Pulmonary artery endothelial cell (primary cell): ENCODE results near the gene TTC7B. TPM values are rescaled to one million over a fixed set of nuclear protein-coding genes. Genes with fewer than 3 reads are reported as not detected.
A peak's percentile ranks its signal among the peaks of the same experiment; 100 is the strongest.
"Not testable (repeated sequence)": the region's sequence is repeated elsewhere in the genome, so short reads cannot be mapped to it uniquely, and the experiment has no call there.

ENCODE experiments used
- DNase-seq: peaks from one replicate; pipeline ENCODE4 v3.0.0-alpha.2; 2011; ENCODE audit warnings: low read depth, low spot score
- total RNA-seq: library from RNA; depleted of rRNA; stranded (reverse); fragments of >200 nt; gene quantifications from 2 replicates; pipeline ENCODE4 v1.2.3, GENCODE V29; 2014

TTC7B gene
- total RNA-seq, 1 donor from 2014 or later = 36.9 TPM

DNA sequence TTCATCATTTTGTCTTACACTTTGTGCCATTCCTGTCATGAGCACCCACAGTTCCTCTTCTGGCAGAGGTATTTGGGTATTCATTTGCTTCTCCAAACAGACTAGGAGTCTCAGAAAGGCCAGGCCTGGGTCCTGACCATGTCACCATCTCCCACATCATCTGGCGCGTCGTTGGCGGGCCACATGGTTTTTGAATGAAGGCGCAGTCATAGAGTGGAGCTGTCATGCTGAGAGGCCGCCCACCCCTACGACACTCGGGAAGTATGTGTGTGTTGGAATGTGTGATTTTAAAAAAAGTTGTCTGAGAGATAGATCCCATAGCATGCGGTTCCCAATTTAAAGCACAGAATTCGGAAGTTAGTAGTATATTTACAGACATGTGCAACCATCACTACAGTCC lies 15.6 kb upstream of the TTC7B start:
- DNase-seq = no peak

DNA sequence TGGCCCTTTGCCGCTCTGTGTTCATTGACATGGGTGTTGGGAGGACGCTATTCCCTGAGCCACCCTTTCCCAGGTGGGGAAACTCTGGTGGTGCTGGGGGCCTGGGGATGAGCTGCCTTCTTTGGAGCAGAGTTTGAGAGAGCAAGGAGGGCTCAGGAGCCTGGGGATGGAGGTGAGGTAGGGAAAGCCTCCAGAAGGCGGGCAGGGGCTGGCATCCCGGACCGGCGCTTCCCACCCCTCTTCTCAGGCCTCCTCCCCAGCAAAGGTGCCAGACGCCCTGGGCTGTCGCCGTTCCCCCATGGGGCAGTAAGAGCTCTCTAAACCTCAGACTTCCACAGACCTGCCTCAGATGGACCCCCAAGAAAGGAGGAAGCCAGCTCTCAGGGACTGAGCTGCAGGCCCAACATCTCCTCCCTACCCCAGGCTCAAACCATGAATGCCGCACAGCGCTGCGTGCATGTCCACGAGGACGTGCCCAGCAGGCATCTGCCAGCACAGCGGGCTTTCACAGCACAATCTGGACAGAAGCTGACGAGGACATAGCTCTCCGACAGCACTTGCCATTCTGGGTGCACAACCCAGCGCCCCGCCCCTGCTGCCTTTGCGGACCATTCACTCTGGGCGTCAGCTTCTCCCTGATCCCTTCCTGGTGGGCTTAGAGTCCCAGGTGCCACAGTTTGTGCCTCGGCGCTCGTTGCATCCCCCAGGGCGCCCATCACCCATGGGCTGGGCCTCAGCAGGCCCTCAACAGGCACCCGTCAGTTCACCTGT lies 14.9 kb upstream of the TTC7B start:
- no peak for DNase-seq

DNA sequence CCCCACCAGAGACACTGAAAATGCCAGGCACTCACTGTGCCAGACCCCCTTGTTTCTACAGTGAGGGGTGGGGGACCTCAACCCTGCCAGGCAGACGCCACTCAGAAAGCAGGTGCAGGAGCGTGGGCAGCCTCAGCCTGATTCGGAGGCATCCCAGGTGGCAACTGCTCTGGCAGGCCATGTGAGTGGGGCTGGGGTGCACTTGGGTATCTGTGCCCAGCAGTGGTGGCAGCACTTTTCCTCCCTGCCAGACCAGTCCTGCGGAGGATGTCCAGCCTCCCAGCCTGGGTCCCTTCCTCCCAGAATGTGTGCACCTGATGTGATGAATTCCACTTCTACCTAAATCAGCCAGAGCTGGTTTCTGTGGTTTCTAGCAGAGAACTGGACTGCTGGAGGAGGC lies 13.4 kb upstream of the TTC7B start:
- no peak for DNase-seq

DNA sequence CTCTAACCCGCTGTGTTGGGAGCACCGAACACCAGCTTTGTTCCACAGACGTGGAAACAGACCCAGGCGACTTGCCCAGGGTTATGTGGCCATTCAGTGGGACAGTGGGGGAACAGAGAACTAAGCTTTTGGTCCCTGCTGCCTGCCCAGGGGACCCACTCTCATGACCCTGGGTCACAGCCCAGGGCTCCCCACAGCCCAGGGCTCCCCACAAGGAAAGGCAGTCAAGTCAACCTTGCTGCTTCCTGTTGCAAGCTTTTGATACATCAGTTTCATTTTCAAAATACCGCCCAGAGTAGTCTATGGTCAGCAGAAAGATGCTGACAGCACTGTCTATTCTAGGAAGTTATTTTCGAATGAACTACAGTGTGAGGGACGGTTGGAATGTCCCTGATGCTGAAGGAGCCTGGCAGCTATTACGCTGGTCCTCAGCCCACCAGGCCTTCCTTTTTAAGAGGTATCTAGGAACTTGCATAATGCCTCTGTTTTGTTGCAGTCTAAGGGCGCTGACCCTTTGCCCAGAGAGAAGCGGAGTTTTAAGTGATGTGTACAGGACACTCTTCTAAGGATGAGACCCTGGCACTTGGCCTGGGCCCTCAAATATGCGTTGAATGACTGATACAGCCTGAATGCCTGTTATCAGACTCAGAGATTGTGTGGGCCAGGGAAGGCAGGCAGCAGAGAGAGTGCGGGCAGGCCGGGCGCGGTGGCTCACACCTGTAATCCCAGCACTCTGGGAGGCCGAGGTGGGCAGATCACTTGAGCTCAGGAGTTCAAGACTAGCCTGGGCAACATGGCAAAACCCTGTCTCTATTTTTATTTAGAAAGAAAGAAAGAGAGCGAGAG lies 12.6 kb upstream of the TTC7B start:
- no peak for DNase-seq

DNA sequence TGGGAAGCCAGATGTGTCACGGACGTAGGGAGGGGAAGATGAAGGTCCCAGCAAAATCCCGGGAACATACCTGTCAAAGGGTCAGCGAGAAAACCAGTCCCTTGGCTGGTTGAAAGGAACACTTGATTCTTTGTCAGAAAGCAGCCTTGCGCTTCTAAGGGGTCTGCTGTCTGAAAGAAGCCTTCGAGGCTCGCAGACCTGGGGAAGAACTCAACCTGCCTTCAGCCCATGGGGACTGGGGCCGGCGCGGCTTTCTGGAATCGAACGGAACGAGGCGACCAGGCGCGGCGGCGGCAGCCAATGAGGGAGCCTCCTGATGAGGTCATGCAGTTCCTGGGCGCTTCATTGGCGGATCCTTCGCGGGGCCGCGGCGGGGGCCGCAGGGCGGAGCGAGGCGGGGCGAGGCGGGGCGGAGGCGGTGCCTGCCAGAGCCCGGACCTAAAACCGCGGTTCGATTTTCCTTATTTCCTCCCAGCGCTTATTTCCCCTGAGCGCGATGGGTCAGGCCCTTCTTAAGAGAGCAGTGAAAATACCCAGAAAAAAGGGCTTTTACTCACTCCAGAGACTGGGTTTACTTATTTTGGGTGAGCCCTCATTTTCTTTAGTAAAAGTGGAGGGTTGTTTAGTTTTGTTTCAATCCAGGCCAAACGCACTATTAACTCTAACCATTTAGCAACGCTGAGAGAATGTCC lies 11.8 kb upstream of the TTC7B start:
- peak; percentile 30 for DNase-seq

DNA sequence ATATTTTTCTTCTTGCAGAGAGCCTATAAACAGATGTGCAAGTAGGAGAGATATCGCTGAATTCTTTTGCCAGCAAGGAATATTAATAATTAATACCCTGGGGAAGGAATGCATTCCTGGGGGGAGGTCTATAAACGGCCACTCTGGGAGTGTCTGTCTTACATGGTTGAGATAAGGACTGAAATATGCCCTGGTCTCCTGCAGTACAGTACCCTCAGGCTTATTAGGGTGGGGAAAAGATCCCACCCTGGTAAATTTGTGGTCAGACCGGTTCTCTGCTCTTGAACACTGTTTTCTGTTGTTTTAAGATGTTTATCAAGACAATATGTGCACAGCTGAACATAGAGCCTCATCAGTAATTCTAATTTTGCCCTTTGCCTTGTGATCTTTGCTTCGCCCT lies 7.3 kb upstream of the TTC7B start:
- DNase-seq = not testable (repeated sequence)

DNA sequence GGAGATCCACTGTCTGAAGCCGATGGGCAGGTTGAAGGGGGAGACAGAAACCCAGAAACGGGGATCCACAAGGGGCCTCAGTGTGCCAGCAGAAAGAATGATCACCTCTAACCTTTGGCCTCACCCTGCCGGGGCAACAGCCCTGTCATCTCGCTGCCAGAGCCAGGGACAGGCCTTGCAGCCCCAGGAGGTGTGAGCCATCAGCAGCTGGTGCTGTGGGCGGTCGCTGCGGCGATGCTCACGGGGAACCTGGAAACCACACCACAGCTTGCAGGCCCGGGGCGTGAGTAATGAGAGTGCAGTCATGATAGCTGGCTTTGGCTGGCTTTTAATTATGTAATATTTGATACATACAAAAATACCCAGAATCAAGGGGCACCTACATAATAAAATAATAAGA lies 4.7 kb upstream of the TTC7B start:
- DNase-seq = no peak

DNA sequence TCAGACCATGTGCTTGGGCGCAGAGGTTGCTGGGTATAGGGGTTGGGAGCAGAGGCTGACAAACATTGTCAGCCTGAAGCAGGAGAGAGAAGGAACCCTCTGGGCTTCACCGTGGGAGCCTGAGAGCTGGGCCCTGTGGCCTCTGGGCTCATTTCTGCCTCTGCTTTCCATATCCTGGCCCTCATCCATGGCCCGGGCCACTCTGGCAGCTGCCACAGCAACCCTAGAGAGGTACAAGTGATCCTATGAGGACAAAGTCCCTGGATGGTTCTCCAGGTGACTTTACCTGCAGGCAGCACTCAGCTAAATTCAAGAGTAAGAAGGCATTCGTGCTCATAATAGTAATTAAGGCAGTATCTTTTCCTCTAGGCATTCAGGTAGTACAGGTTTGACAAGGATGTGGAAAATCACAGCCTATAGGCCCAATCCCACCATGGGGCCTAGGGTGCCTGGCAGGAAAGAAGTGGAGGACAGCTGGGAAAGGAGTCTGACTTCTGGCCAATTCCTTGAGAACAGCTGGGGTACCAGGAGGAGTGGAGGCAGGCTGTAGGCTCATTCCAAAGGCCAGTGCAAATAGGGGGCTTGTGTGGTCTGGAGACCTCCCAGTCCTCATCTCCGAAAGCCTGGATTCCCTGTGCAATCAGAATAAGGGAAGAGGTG lies 3.6 kb upstream of the TTC7B start:
- no peak for DNase-seq

DNA sequence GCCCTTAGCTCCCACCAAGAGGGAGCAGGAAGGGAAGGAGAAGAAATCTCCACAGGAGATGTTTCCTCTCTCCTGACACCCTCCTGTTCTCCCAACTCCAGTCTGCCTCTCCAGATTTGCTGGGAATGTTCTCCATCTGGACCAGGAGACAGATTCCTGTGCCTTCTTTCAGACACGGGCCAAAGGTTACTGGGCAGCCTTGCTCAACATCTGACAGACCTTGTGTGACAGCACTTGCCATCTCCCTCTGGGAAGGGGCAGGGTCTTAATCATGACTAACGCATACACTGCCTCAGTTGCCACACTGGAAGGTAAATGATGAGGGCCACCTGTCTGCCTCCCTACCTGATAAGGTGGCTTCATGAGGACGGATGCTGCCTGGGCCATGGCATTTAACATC lies 2.5 kb upstream of the TTC7B start:
- DNase-seq = no peak

DNA sequence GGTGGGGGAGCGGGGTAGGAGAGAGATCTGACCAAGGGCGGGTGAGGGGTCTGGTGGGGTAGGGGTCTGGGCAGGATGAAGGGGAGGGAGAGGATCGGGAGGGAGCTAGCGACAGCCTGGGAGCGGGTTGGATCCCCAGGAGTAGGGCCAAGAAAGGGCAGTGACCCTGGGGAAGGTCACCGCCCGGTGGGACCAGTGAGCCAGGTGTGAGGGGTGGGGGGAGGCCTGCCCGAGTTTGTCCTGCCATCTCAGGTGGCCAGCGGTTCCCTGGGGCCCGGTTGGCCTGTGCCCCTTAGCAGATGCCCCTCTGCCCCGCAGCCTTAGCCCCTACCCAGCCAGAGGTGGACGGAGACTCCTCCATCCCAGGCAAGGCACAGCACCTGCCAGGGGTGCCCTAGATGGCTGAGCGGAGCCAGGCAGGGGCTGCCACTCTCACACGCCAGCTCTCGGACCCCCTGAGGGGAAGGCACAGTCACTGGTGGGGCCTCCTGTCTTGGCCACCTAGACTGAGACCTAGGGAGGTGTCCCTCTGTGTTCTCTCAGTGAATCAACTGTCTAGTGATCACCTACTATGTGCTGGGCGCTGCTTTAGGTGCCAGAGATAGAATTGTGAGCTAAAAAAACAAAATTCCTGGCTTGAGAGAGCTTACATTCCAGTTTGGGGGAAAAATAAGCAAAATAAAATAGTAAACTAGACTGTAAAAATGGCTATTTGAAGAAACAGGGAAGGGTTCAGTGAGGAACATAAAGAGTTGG lies 629 bp upstream of the TTC7B start:
- no peak for DNase-seq

DNA sequence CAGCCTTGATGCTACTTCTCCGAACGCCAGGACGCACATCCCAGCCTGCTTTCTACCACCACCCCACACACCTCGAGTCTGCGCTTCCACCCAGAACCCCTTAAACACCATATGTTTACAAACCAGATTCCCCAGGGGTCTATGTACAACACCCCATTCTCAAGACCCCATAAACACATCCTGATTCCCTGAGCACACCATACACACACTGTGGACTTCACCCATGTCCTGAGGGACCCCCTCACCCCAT lies 733 bp downstream of the TTC7B start:
- no peak for DNase-seq

DNA sequence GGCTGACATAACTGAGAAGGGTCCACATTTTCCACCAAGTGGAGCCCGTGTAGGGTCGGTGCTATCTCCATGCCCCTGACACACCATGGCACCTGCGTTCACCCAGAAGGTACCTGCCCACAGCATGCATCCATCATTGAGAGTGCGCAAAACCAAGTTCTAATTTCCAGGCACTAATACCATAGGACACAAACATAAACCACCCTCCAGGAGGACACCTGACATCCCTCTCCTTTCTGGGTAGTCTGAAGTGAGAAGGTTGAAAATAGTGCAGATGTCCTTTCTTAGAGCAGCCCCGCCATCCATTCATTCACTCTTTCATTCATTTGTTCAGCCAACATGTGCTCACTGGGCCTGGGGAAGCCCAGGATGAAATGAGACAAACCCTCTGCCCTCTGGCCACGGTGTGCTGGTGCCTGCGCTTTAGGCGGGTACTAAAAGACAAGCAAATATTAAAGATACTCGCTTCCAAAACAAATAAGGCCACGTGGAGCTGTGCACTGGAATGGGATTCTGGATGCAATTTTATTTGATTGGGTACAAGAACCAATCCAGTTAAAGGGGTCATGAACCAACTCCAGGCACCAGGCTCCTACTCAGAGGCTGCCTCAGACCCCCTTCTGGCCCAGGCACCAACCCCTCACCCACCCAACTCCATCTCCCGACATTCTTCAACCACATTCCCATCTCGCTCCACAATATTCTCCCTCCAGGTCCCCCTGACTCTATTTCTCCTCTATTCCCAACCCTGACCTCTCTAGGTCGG lies 1.2 kb downstream of the TTC7B start:
- no peak for DNase-seq

DNA sequence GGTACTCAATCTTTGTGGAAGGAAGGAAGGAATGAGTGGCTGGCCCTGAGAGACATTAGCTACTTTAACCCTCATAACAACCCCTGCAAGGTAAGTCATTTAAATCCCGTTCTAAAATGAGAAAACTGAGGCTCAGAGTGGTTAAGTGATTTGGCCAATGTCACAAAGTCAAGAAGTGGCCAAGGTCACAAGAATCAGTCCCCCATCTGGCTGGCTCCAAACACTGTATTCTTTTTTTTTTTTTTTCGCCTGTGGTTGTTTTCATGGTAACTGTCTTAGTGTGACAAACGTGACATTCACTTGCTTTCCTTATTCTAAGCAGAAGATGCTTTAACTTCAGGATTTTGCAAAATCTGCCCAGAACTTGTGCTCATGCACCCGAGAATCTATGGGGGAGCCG lies 2.8 kb downstream of the TTC7B start:
- DNase-seq = no peak

DNA sequence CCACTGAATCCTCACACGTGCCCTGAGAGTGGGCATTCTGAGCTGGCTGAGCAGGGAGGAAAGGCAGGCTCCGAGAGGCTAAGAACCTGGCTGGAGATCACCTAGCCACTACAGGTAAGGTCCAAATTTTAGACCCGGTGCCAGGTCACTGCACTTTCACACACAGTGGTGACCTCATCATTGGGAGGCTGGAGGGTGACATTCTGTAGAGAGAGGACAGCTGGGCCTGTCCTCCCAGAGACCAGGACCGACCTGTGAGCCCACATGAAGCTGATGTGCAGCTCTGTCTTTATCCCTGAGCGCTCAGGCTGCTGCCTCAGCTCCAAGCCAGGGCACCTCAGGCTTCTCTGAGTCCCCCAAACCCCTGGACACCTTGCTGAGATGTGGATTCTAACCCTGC lies 4.1 kb downstream of the TTC7B start:
- DNase-seq = no peak

DNA sequence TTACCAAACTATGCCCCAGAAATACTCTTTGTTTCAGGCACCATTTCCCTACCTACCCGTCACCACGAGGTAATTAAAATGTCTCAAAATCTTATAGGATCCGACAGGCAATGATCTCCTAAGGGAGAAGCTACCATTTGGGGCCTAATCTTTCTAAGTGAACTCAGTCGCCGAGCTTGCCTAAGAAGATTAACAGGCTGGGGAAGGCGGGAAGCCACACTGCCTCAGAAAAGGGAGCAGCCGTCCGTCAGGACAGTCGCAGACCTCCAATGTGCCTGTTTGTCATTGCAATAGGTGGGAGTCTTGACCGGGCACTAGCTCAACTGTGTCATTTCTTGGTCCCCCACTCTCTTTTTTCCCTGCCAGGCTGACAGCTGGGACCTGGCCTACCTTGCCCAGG lies 4.6 kb downstream of the TTC7B start:
- no peak for DNase-seq

DNA sequence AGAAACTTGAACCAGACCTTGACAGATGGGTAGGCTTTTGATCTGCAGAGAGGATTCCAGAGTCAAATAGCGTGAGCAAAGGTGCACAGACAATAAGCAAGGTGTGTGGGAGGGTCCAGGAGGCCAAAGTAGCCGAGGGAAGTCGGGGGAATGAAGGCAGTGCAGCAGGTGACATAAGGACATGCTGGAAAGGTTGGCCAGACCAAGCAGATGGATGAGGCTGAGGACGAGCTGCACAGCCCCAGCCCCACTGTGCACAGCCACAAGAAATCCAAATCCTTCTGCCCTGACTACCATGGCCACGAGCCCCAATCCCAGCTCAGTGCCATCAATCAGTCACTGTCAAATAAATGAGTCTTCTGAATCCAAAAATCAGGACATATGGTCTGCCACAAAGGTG lies 5.4 kb downstream of the TTC7B start:
- no peak for DNase-seq

DNA sequence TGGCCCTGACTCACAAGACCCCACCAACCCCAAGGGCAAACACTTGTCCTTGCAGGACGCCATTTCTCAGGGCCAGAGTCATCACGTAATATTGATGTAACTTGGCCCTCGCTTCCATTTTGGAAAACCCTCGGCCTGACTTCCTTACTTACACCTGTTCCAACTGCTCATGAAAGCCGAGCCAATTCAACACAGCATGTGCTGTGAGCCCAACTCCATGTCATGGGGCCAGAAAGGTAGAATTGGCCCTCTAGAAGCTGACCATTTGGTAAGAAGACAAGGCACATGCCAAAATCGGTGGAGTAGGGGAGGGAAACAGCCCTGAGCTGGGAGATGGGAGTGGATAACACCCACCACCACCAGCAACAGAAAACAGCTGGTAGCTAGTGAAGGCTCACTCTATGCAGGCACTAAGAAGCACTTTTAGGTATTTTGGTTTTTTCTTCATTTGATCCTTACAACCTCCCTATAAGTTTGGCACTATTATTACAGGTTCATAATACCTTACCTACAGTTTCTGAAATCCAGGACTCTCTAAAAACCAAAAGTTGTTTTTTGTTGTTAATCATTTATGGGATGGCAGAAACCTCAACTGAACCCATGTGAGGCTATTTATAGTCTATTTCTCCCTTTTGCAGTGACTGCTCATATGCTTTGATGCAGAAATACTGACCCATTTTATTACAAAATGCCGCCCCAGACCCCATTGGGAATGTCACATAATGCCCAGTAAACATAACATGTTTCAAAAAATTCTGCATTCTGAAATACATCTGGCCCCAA lies 6.5 kb downstream of the TTC7B start:
- no peak for DNase-seq

DNA sequence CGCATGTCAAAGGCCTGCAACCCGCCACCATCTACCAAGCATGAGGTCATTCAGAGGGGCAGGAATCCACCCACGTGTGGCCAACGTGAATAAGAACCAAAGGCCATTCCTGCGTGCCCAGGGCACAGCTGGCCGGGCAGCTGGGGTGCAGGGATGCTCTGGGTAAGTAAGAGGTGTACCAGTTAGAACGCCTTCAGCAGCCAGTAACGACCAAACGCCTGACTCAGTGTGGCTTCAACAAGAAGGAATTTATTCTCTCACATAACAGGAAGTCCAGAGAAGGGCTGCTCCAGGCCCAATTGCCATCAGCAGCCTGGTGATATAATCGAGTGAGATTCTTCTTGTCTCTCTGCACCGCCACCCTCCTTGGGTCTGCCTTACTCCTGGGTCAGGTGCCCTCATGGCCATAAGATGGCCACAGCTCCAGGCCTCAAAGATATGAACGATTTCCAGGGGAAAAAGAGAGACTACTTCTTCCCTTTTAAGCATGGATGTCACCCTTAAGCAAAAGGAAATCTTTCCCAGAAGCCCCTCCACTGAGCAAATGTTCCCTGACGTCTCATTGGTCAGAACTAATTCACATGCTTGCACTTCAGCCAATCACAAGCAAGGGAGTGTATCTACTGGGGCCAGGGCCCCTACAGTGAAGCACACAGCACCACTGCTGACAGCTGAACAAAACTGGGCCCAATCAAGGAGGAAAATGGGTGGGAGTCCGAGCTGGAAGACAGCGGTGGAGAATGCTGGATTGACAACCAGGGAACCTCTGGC lies 7.3 kb downstream of the TTC7B start:
- DNase-seq = no peak

DNA sequence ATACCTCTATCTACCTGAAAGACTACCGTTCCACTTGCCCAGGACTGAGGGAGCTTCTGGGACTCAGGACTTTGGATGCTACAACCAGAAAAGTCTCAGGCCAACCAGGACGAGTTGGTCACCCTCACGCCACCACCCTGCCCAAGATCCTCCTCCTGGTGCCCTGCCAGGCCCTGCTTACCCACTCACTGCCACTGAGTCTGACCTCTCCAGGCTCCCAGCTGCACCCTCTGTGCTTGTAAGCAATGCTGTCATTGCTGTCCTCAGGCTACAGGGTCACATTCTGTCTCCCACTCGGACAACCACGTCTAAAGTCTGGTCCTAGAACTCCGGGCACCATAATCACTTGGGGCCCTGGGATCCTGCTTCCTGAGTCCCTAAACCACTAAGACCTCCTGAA lies 9.2 kb downstream of the TTC7B start:
- DNase-seq = no peak
